HG03457 (cell line): ENCODE measurements around the gene NPIPA8.
"Not testable (repeated sequence)": the region's sequence is repeated elsewhere in the genome, so short reads cannot be mapped to it uniquely, and the experiment has no call there.

Experiments used
- ATAC-seq: cut with Tn5 transposase; IDR thresholded peaks from one replicate; pipeline ENCODE4 v1.9.1; 2021; ENCODE audit warnings: moderate number of reproducible peaks; ENCODE audit not compliant: unreplicated experiment

Gene NPIPA8

DNA sequence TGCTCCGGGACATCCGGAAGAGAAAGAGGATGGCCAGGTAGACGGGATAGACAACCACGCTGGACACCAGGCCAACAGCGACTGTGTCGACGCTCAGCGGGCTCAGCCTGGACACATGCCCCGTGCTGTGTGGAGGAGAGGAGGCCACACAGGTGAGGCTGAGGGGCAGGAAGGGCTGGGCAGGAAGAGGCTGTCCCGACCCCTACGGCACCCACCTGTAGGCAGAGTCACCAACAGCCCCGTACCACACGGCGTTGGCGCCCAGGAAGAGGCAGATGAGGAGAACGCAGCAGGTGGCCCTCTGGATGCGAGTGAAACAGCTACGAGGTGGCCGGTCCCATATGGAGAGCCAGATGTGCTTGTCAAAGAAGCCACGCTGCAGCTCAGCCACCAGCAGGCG lies at the start of gene NPIPA8:
NPIPA8 (minus strand) TSS at position 101 of the 400 bp plus-strand sequence. CDS start 4,074 bp downstream, outside the sequence.
- ATAC-seq: not testable (repeated sequence)

DNA sequence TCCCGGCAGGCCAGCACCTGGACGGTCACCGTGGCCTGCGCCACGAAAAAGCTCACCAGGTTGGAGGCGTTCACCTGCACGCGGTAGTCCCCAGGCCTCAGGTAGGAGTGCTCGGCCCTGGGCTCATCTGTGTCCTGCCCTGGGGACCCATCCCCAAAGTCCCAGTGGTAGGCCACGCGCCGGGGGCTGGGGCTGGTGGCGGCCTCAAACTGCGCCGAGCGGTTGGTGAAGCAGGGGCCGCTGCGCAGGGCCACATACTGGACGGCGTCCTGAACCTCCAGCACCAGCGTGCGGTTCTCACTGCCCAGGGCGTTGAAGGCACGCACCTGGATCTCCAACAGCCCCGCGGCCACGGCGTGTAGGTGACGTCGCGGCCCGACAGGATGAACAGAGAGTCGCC lies 48.7 kb upstream of the NPIPA8 start:
- ATAC-seq: not testable (repeated sequence)

DNA sequence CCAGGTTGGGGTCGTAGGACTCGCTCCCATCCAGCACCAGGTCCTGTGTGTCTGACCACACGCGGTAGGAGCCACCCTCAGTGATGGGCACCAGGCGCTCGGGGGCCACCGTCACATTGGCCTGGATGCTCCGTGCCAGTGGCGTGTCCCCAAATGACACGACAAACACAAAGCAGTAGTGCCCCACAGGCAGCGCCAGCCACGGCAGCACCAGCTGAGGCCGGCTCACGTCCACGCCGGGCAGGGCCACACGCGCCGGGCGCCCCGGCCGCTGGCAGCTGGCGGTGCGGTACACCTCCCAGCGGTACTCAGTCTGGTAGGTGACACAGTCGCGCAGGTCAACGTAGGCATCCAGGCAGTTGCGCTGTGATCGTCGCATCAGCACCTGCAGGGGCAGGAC lies 48.3 kb upstream of the NPIPA8 start:
- not testable (repeated sequence) for ATAC-seq

DNA sequence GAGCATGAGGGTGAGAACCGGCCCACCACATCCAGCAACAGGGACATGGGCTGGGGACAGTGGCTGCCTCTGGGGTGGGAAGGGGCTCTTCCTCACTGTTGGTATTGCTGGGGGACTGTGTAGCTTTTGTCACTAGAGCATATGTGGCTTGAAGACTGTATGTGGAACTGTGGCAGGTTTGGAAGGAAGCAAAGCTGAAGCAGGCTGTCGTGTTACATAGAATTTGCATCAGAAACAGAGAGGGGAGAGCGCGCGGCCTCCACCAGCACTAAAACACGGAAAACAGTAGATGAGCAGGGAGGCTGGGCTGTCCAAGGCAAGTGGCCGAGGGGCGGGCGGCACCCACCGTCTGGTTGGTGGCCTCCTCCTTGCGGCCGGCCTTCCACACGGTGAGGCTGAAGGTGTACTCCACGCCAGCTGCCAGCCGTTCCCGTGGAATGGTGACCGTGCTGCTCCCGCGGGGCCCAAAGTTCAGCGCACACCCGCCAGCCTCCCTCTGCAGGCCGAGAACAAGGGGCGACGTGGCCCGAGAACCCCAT lies 47.6 kb upstream of the NPIPA8 start:
- ATAC-seq: not testable (repeated sequence)

DNA sequence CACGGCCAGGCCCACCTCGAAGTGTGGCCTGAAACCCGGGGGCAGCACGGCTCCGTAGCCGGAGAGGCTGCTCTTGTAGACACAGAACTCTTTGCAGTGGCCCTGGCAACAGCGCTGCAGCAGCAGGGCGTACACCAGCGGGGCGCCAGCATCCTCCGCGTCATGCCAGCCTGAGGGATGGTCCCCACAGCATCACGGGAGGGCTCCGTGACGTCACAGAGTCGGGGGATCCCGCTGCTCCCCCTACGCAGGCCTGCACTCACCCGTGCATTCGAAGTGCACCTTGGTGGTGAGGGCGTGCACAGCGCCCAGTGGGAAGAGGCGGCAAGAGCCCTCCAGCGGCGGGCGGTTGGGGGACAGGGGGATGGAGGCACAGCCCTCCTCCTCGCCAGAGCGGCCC lies 46.2 kb upstream of the NPIPA8 start:
- not testable (repeated sequence) for ATAC-seq

DNA sequence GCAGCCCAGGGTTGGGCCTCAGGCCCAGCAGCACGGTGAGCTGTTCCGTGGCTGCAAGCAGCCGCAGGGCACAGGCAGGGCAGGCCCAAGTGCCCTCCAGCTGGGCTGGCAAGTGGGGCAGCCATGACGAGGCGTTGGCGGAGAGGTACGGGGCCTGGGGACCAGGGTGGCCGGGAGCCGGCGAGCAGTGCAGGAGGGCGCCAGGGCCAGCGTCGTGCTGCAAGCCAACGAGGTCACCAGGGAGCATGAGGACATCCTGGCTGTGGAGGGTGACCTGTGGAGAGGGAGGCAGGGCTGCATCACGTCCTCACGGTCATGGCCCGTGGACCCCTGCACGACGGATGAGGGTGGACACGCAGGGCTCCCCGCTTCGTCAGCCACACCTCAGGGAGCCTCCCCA lies 11.2 kb upstream of the NPIPA8 start:
- not testable (repeated sequence) for ATAC-seq

DNA sequence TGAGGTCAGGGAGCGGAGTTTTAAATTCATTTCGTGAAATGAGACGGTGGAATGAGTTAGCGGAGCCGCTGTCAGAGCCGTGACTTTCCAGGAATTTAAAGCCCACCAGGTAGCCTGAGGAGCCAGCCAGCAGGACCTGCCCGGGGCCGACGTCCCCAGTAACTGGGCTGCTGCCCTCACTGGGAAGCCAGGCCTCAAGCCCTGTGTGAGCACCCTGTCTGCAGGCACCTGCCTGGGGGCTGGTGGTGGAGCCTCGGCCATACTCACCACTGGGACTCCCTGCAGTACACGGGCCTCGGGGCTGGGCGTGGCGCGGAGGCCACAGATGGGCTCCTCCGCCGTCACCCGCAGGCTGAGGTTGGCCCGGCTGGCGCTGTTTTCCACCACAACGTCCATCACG lies 10.5 kb upstream of the NPIPA8 start:
- not testable (repeated sequence) for ATAC-seq

DNA sequence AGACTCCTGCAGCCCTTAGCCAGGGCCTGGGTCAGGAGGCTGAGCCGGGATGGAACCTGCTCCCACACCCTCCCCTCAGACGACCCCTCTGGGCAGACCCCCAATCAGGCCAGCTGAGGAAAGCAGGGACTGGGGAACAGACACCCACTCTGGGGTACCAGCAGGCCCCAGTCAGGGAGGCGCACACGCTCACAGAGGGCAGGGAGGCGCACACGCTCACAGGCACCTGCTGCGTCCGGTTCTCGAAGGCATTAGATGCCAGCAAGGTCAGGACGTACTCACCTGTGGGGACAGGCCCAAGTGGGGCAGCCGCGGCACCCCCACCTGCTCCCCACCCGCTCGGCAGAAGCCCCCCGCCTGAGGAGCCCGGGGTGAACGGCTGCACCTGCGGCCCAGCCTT lies 8.1 kb upstream of the NPIPA8 start:
- not testable (repeated sequence) for ATAC-seq

DNA sequence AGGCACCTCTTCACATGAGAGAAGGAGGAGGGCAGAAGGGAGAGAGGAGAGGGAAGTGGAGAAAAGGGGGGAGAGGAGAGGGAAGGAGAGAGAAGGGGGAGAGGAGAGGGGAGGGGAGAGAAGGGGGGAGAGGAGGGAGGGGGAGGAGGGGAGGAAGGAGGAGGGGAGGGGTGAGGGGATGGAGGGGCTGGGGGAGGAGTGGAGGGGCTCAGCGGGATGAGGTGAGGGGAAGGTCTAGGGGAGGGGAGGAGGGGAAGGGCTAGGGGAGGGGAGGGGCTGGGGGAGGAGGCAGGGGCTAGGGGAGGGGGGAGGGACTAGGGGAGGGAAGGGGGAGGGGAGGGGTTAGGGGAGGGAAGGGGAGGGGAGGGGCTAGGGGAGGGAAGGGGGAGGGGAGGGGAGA lies 5.5 kb upstream of the NPIPA8 start:
- ATAC-seq: not testable (repeated sequence)

DNA sequence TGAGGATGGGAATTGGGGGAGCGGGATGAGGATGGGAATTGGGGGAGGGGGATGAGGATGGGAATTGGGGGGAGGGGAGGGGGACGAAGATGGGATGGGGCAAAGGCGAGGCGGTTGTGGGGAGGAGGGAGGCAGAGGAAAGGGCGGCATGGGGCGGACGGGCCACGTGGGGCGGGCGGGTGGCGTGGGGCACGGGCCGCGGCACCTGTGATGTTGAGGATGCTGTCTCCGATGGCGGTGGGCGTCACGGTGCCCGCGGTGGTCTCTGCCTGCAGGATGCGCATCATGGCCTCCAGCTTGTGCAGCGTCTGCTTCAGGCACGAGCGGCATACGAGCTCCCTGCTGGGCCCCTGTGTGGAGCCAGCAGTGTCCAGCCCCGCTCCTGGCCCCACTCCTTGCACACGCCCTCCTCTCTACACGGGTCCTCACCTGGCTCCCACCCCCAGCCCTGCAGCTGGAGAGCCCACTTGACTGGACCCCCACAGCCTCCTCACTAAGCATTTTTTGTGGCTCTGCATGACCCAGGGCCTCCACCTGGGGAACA lies 5.0 kb upstream of the NPIPA8 start:
- ATAC-seq: not testable (repeated sequence)

DNA sequence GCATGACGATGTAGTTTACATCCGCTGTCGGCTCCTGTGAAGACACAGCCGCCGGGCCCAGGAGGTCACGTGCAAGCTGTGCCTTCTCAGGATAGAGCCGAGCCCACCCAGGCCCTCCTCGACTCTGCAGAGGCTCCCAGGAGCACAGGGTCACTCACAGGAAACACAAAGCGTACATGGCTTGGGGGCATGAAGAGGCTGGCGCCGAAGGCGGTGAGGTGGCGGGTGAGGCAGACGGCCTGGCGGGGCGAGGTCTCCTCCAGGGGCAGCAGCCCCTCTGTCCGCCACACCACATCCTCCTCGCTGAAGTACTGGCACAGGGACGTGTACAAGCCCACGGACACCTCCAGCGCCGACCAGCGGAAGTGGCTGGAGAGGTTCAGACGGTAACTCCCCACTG lies 2.7 kb upstream of the NPIPA8 start:
- ATAC-seq: not testable (repeated sequence)

DNA sequence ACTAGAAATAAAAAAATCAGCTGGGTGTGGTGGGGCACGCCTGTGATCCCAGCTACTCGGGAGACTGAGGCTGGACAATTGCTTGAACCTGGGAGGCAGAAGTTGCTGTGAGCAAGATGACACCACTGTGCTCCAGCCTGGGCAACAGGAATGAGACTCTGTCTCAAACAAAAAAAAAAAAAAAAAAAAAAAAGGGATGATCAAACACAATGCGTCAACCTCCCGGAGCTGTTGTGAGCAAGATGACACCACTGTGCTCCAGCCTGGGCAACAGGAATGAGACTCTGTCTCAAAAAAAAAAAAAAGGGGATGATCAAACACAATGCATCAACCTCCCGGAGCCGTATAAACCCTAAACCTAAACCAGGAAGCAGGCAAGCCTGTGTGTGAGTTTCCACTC lies 24.7 kb downstream of the NPIPA8 start:
- ATAC-seq: not testable (repeated sequence)

DNA sequence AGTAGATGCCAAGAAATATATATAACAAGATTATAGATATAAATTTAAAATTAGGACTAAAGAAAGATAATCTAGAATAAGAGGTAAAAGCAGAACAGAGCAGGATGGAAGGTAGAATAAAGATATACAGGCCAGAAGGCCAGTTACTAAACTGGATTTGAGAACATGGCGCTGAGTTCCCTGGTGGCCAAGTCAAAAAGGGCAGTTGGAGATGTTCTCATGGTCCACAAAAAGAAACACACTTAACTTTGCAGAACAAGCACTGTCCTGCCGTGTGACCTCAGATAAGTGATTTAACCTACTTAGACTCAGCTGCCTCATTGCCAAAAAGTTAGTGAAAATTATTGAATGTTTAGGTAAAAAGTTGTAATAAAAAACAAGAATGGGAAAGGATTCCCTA lies 27.4 kb downstream of the NPIPA8 start:
- not testable (repeated sequence) for ATAC-seq

DNA sequence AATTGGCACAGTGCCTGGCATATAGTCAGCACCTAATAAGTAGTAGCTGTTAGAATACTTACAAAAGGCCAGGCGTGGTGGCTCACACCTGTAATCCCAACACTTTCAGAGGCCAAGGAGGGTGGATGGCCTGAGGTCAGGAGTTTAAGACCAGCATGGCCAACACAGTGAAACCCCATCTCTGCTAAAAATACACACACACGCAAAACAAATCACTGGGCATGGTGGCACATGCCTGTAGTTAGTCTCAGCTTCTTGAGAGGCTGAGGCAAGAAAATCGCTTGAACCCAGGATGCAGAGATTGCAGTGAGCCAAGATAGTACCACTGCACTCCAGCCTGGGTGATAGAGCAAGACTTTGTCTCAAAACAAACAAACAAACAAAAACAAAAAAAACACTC lies 29.3 kb downstream of the NPIPA8 start:
- not testable (repeated sequence) for ATAC-seq

DNA sequence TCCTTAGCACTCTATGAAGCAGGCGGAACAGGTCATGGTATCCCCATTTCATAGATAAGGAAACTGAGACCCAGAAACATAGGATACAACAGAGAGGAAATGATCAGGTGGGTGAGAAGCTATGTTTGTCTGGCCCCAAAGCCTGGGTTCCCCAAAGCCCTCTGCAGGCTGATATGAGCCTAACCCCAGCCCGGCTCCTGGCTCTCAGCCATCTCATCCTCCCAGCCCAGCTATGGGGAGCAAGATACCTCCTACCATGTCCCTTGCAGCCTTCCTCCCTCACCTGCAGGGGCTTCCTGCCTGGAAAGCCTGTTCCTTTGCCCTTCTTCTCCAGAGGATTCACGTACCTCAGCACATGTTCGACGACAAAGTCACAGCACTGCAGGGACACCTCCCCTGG lies 30.5 kb downstream of the NPIPA8 start:
- ATAC-seq: not testable (repeated sequence)

DNA sequence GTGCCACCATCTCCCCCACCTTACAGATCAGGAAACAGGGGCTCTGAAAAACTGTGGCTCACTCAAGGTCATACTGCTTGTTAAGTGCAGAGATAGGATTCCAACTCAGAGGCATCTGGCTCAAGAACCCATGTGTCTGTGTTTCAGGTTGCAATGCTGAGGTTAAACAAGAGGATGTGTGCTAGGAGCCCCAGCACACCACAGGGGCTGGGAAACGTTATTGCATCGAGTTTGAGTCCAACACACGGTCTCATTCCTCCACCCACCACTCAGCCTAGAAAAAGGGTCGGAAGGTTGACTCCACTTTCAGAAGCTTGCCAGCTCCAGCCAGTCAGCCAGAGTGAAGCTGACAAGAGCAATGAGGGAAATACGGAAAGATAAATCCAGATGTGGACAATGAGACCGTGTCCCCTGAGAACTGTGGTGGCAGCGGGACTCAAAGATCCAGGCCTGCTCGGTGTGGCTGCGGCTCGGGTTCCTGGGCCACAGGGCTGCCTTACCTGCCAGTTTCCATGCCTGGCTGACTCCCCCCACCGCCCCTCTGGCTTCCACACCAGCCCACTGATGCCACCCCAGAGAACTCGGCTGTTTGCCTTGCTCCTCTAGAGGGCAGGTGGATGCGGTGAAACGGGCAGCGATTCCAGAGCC lies 33.4 kb downstream of the NPIPA8 start:
- not testable (repeated sequence) for ATAC-seq

DNA sequence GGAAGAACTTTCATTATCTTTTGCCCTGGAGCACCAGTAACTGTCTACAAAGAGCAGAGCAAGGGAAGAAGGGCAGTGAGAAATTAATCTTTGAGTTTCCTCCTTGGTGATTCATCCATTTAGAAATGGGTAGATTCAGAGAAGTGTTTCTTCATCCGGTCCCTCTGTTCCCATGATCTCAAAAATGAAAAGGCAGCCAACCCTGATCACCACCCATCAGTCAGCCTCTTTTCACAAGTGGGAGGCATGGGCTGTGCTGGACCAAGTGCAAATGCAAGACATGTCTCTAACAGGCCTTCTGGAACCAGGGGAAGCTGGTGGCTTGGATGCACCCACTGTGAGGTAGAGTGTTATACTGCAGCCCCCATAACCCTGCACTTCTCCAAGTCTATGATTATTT lies 38.8 kb downstream of the NPIPA8 start:
- not testable (repeated sequence) for ATAC-seq

DNA sequence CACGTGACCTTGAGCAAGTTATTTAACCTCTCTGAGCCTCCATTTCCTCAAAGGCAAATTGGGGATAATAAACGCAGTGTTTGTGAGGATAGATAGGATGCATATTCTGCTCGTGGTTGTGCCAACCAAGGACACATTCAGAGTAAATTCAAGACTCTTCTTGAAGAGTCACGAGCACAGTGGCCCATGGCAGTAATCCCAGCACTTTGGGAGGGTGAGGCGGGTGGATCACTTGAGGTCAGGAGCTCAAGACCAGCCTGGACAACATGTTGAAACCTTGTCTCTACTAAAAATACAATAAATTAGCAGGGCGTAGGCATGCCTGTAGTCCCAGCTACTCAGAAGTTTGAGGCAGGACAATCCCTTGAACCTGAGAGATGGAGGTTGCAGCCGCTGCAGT lies 39.6 kb downstream of the NPIPA8 start:
- not testable (repeated sequence) for ATAC-seq

DNA sequence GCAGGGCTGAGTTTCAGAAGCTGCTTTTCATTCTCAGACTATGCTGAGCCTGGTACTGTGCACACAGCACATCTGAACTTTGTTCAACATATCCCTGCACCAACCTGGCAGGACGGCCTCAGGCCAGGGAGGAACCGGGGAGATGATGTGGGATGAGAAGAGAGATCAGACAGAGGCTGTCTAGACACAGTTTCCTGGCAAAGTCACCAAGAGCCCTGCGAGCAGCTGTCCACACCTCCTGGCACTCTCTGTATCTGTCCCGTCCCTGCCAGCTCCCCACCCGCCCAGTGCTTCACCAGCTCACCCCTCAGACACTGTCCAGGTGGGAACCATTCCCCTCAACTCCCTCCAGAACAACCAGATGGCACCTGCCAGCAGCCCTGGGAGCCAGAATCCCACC lies 42.2 kb downstream of the NPIPA8 start:
- not testable (repeated sequence) for ATAC-seq

DNA sequence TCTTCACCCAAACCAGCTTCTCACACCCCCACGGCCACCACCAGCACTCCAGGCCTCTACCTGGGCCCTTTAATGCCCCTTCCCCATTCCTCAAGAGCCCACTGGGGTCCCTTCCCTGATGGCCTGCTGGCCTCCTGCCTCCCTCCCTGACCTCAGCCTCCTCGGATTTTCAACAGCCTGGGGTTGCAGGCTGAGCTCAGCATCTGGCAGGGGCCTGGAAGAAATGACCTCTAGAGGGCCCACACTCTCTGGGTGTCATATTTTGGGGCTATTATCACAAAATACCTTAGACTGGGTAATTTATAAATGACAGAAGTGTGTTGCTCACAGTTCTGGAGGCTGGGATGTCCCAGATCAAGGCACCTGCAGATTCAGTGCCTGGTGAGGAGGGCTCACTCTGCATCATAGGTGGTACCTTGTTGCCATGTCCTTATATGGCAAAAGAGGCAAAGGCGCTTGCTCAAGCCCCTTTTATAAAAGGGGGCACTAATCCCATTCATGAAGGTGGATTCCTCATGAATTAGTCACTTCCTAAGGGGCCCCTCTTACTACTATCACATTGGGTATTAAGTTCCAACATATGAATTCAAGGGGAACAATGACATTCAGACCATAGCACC lies 43.1 kb downstream of the NPIPA8 start:
- not testable (repeated sequence) for ATAC-seq

DNA sequence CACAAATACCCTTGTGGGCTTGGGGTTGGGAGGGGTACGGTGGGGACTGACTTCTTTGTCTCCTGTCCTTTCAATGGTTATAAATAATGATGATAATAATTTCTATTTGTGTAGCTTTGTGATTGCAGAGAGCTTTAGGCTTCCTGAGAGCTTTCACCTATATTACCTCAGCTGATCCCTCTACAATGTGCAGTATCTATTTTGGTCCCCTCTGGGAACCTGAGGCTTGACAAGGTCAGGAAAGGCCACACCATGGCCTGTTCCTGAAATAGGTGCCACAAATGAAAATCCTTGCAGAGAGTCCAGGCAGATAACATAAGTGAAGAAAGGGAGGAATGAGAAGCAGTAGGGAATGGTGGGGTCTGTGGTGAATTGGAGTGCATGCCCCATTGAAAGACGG lies 45.6 kb downstream of the NPIPA8 start:
- ATAC-seq: not testable (repeated sequence)

DNA sequence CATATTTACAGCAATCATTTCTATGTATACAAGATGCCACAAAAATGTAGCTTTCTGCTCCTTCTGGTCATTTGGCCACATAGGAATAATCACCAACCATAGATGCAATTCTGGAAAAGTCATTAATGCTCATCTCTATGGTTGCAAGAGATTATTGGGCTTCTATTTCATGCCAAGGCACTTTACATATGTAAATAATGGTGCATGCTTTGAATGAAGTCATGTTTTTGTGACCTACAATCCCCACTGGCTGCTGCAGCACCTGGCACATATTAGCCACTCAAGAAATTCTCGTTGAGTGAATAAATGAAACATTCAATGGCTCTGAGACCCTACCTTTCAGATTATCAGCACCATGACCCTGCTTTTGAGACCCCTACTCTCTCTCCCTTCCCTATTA lies 50.2 kb downstream of the NPIPA8 start:
- not testable (repeated sequence) for ATAC-seq
